HG02588 (cell line): ENCODE measurements around the gene MAML3.

Experiments
- ATAC-seq: cut with Tn5 transposase; IDR thresholded peaks from one replicate; pipeline ENCODE4 v1.9.1; 2021; ENCODE audit warnings: mild to moderate bottlenecking, moderate library complexity; ENCODE audit not compliant: unreplicated experiment

Gene MAML3

DNA sequence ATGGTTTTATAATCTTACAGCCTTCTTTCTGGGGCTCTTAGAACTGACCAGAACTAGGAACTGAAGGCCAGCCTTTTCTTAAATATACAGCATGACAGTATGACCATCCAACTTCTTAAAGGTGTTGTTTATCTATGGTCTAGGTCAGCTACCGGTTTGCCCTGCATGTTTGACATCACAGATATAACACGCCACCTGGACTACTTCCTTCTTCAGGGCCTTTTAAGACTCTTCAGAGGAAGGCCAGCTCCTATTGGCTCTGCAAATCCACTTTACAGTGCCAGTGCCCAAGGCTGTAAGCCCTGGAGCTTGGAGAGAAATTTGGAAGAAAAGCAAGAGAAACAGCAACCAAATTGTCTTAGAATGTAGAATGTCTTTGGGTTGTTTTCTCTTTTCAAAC, 302.9 kb downstream of the MAML3 start:
- ATAC-seq, result no peak

GRCh38 chr4:139849219-139849618, 304.8 kb downstream of the MAML3 start:
- ATAC-seq, result no peak

GRCh38 chr4:139848028-139848427, 306.0 kb downstream of the MAML3 start:
- no peak for ATAC-seq

GRCh38 chr4:139847602-139848001, 306.4 kb downstream of the MAML3 start:
- ATAC-seq, result no peak

GRCh38 chr4:139846766-139847165, 307.2 kb downstream of the MAML3 start:
- ATAC-seq, result no peak

DNA sequence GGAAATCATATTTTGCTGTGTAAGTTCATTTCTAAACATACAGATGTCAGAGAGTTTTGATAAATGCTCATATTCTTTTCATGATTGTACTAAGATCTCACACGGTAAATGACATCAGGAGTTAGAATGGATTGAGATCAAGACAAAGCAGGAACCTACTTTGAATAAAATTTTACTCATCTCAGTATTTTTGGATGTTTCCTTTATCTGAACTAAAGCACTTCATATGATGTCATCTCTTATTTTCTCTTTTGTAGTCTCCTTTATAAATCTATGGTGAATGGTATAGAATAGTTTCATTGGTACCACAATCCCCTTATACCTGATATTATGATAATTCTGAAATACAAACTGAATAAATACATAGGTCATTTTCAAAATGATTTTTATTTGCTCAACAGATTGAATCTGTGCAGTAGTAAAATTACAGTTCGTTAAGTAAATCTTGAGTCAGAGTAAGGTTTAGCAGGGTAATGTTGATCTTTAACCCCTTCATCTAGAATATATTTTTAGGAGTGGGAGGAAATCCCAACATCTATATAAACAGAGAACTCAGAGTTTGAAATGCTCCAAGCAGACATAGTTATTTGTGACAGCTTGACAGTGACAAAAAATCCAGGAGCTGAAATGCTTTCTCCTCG, 308.4 kb downstream of the MAML3 start:
- ATAC-seq, result no peak

GRCh38 chr4:139844459-139845036, 309.4 kb downstream of the MAML3 start:
- ATAC-seq, result no peak

GRCh38 chr4:139844057-139844456, 309.9 kb downstream of the MAML3 start:
- ATAC-seq, result no peak

- no peak for ATAC-seq
These were observed 310.3 kb downstream of the MAML3 start for GRCh38 chr4:139843641-139844040.

GRCh38 chr4:139841464-139842195, 312.4 kb downstream of the MAML3 start:
- ATAC-seq, result no peak

DNA sequence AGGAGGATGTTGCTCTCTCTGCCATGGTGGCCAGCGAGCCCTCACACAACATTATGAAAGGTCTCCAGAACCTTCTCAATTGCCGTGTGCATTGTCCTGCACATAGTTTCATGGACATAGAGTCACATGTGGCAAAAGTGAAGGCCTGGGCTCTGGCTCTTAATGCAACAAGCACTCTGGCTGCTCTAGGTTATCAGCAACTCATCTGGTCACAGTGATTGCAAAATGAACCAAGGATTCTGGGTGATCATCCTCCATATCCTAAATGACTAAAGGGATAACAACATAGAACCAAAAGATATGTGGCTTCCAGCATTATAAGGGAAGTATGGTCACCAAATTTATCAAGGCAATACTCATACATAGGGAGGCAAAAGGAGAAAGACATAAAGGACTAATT, 313.2 kb downstream of the MAML3 start:
- no peak for ATAC-seq

DNA sequence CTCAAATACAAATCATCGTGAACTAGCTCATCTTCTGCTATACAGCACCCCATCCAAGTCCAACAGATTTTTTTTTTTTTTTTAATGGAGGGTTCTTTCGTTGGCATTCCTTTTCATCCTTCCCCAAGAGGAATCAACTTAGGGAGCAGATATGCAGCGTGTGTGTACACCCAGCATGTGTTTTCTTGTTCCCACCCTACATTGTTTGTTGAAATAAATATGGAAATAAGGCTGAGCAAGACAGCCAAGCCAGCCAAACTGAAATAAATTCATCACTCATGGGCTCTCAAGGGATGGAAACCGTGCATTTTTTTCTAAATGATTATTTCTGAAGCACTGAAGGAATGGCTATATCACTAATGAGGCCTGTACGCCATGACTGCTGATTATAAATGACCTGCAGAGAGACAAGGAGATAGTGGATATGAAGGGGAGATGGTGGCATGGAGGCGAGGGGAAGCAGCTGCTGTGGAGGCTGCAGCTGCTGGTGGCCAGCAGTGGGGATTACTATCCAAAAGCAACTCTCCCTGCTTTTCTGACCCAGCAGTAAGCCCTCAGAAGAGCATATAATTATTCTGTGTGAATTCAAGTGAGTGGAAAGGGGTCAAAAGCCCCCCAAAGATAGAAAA, 314.5 kb downstream of the MAML3 start:
- no peak for ATAC-seq

DNA sequence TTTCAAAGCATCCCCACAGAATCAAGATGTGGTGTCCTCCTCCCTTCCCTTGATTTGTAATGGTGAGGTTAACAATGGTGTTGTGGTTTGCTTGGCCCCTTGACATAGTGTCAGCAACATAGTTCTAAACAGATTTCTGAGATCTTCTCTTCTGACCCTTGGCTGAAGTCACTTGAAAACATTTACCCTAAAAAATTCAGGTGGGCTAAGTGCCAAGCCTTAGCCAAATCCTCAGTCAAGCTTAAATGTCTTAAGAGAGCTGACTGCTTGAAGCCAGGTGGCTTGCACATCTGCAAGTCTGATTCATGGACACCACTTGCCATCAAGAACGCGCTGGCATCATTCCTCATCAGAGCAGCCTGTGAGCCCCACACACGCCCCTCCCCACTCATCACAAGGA, 315.2 kb downstream of the MAML3 start:
- ATAC-seq, result no peak

DNA sequence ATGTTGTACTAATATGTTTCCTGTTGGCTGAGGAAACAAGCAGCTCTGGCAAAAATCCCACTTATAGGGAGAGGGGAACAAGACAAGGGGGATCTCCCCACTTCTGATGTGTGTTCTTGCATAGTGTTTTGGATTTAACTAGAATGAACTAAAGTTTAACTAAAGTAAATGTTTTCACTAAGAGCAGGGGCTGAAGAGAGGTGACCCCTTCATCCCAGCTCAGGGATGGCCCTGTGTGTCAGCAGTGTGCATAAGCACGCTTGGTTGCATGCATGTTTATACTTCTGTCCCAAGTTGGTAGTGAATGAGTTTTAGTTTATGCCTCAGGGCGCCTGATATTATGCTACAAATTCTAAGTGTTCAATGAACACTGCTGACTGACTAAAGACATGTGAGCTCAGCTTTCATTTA, 319.0 kb downstream of the MAML3 start:
- ATAC-seq, result no peak

DNA sequence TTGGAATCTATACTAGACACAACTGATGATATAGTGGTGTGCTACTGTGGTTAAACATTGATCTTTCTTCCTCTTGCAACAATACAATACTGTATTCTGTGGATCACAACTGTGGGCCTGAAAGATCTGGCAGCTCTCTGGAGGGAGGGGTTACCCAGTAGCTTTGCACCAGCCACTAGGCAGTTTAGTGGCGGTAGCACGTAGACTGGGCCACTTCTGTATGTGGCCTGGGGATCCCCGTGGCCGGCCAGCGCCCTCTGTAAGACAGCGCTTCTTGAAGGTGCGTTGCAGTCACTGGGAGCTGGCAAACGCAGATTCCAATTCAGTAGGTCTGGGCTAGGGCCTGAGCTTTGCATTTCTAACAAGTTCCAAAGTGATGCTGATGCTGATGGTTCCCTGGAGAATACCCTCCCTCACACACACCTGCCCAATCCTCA, 319.7 kb downstream of the MAML3 start:
- no peak for ATAC-seq

GRCh38 chr4:139833151-139833910, 320.7 kb downstream of the MAML3 start:
- ATAC-seq, result no peak

- no peak for ATAC-seq
These were observed 324.9 kb downstream of the MAML3 start for GRCh38 chr4:139828966-139829664.

DNA sequence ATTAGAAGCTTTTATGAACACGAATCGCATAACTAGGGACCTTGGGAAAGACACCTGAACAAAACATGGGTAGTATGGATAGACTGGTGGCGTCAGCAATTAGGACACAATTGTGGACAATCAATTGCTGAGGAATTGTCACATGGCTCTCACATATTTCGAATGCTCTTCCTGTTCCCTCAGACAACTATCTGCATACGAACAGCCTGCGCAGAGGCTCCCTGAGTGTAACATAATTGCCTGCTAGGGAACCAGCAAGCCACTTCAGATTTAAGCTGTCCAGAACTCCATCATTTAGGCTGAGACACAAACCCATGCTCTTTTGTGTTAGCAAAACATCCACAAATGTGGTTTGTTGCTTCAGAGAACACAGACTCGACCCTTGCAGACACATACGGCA, 327.6 kb downstream of the MAML3 start:
- no peak for ATAC-seq

- ATAC-seq, result no peak
These were observed 328.4 kb downstream of the MAML3 start for GRCh38 chr4:139825523-139826014.

DNA sequence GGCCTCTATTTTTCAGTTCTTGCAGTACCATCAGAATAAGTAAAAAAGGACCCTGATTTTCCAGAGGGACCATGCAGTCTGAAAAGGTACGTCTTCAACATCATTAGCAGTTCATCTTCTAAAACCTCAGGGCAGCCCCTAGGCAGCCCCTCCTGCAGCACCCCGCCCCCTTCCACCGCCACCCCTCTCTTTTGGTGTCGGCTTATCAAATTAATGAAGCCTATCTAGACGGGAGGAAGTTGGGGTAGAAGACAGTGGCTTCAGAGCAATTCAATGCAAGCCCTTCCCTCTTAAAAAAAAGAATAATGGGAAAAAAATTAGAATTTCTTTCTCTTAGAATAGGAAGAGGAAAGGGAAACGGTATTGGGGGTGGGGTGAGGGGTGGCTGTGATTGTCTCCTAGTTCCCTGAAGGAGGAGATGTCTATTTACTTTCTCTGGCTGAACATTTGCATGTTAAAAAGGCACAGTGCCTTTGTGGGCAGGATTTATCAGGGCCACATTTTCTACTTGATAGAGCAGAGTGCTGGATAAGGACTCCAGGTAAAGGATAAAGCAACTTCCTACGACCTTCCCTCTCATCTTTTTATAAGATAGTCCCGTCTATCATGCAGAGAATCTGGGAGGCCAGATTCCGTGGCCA, 329.0 kb downstream of the MAML3 start:
- ATAC-seq, result no peak
